HG02943 (cell line): Measurements from ENCODE around the gene DPF3.
A peak's percentile ranks its signal among the peaks of the same experiment; 100 is the strongest.

Experiments
- ATAC-seq: cut with Tn5 transposase; IDR thresholded peaks from one replicate; pipeline ENCODE4 v1.9.1; 2021; ENCODE audit warnings: mild to moderate bottlenecking, low read depth, moderate library complexity; ENCODE audit not compliant: unreplicated experiment

Gene DPF3

DNA sequence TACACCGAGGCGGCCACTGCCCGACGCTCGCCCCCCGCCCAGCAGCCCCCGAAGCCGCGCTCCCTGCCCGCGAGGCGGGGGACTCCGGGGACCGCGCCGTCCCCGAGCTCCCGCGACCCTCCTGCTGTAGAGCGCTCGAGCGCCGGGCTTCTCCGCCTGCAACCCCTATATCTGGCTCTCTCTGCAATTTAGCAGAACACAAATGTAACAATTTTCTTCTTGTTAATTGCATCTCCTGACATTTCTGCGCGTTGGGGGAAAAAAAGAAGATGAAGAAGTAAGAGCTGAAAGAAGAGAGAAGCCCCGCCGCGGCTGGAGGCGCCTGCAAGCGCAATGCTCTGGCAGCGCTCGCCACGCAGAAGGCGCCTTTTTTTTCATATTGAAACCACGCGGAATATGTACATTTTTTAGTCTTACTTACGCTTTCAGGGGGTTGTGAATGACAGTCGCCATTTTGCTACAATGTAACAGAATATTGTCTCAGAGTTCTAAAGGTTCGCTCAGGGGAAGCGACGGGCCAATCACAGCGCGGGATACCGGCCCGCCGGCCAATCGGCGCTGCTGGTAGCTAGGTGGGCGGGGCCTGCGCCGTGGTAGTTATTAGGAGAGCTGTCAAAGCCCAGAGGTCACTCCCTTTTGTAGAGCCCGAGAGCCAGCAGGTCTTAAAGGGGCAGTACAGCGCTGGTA lies at the start of gene DPF3:
DPF3 (minus strand) TSS at position 466 of the 687 bp plus-strand sequence; CDS start at position 453, 13 bp downstream.
- ATAC-seq: peak; percentile 98

DNA sequence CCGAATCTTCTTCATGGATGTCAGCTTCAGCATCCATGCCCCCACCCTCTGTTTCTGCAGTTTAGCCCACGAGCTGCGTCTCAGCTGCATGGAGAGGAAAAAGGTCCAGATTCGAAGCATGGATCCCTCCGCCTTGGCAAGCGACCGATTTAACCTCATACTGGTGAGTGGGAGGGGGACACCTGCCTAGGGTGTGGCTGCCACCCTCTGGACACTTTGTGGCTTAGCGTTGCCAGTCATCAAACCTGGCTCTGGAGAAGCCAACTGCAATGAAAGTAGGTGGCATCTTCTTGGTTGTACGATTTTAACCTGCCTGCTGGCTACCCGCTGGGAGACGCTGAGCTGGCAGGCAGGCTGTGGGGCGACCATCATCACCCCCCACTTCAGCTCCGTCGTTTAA lies 49.0 kb upstream of the DPF3 start:
- ATAC-seq: no peak

DNA sequence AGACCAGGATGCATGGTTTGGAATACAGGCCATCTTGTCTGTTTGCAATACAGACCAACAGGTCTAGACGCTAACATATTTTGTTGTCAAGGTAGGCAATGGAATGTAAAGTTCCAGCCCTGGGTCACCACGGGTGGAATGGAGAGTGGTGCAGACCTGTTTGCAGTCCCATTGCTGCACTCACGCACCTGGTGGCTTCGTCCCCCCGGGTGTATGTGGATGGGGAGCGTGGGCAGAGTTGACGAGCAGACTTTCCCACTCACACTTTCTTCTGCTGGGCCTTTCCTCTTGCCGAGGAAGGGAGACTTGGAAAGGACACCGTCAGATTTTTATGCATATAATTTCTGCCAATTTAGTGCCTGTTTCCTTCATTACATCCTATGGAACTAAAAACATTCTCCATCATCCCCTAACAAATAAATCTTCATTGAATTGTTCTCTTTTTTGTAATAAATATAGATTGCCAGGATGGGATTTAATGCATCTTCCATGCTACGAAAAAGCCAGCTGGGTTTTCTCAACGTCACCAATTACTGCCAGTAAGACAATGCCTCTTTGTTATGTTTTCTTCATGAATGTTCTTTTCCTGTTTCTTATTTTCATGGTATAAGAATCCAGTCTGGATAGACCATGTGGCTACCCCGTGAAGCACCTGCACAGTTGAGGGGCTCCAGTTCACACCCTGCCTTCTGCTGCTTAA lies 47.5 kb upstream of the DPF3 start:
- no peak for ATAC-seq

DNA sequence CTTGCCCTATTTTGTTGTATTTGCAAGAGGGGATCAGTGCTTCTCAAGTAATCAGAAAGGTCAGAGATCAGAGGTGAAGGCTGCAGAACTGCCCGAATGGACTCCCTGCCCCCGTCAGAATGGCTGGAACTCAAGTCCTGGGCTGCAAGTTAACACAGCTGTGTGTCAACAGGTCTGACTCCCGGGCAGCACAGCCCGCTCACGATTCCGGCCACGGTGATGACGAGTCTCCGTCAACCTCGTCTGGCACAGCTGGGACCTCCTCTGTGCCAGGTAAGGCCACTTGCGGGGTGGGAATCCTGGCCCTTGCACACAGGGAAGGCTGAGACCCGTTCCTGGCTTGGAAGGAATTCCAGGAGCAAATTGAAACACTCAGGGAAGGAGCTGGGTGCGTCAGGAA lies 45.7 kb upstream of the DPF3 start:
- no peak for ATAC-seq

DNA sequence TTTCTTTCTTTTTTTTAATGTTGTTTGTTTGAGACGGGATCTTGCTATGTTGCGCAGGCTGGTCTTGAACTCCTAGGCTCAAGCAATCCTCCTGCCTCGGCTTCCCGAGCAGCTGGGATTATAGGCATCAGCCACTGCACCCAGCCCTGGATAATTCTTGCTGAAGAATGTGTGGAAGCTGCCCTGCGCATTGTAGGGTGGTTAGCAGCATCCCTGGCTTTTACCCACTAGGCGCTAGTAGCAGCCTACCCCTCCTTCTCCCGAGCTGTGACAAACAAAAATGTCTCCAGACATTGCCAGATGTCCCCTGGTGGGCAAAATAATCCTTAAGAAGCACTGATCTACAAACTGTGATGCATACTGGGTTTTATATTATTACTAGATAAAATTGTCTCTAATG lies 39.0 kb upstream of the DPF3 start:
- no peak for ATAC-seq

DNA sequence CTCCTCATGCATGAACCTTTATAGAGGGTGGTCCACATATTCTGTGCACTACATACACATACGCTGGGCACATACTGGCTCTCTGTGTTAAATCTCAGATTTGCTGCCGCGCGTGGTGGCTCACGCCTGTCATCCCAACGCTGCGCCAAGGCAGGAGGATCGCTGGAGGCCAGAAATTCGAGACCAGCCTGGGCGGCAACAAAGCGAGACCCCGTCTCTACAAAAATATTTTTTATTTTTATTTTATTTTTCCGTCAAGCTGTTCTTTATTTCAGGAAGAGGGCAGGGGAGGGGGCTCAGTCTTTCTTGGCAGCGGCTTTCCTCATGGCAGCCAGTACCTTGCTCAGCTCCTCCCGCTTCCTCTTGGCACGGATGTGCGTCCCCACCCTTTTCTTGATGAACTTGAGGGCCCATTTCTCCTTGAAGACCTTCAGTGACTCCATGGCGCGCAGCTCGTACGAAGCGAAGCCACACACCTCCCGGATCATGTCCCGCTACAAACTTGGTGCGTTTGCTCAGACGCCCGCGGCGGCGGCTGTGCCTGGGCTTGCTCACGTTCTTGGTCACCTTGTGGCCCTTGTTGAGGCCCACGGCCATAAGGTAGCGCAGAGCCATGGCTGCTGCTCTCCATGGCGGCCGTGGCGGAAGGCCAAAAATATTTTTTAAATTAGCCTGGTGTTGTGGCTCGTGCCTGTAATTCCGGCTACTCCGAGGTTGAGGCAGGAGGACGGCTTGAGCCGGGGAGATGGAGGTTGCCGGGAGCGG lies 35.6 kb upstream of the DPF3 start:
- no peak for ATAC-seq

DNA sequence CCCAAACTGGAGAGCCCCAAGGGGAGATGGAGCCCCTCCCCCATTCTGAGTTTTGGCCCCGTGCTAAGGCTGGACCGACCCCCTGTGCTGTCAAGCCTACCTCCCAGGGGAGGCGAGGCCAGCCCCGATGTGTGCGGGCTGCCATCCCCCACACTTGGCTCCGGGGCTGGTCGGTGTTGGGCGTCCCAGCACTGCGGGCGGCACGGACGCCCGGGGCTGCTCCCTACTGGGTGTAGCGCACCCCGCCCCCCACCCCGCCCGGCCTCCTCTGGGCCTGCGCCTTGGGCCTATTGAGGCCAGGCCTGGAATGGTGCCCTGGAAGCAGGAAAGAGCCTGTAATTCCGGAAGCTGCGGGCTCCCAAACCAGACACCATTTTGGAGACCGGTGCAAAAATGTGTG lies 35.0 kb upstream of the DPF3 start:
- no peak for ATAC-seq

DNA sequence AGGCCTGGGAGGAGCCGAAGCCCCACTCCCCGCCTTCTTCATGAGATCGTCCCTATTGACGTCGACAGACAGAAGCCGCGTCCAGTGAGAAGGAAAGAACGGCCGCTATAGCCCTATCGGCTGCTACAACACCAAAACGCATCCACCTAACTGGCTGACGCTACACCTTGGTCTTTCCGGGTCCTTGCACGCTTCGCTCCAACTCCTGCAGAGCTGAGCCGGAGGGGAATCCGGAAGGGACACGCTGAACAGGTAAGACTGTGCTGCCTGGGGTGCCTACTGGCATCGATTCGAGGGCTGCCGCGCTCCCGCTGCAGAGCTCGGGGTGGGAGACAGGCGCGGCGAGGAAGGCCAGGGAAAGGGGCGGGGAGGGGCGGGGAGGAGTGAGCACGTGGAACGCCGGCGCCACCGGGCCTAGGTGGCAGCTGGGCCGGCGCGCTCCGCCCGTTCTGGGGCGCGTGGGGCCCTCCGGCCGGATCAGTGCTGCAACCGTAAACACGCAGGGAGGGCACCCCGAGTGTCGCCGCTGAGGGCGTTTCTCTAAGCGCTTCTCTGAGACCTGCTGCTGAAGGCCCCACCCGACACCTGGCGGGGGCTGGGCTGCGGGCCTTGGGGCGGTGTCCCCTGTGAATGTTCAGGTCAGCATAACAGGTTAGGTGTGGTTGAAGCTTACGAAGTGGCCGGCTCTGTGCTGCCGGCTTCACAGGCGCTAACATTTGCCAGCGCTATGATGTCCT lies 32.6 kb upstream of the DPF3 start, which contains the start of gene DCAF4:
DCAF4 (plus strand) TSS at position 173 of the 737 bp plus-strand sequence. CDS start 11,515 bp downstream, outside the sequence.
- ATAC-seq: peak; percentile 98

DNA sequence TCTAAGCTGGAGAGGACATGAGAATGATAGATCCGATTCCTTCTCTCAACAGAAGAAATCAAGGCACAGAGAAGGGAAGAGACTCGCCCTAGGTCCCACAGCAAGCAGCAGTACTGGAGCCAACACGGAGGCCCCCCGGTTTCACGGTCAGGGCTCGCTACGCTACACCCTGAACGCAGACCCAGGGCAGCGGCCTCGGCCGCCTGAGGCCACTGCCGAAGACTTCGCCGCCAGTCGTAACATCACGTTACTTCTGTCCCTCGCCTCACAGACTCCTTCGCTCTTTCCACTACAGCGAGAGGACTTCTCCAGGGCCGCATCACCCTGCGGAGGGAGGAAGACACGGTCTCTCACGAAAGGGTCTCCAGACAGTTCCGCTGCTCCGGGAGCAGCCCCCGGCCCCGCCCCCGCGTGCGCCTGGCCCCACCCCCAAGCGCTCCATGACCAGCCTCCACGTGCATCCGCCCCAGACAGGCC lies 32.0 kb upstream of the DPF3 start:
- peak; percentile 8 for ATAC-seq

DNA sequence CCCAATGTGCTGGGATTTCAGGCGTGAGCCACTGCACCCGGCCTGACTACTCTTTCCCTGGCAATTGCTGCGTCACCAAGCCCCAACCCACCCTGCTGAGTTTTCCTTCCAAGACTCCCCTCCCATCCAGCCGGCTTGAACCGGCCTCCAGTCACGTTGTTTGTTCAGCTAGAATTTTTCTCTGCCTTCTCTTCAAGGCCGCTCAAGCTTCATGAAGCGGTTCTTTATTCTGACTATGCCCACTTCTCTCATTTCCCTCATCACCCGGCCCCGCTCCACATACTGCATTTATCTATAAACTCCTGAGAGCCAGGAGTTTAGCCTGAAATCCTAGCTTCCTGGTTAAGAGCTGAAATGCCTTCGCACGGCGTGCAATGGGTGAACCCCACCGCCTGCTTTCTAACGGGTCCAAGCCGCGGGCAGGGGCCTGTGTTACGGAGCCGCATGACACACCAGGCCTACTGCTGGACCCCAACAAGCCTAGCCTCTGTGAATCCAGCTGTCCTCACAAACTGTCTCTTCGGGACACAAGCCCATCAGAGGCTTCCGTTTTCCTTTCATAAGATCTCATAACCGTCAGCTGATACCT lies 31.4 kb upstream of the DPF3 start:
- no peak for ATAC-seq

DNA sequence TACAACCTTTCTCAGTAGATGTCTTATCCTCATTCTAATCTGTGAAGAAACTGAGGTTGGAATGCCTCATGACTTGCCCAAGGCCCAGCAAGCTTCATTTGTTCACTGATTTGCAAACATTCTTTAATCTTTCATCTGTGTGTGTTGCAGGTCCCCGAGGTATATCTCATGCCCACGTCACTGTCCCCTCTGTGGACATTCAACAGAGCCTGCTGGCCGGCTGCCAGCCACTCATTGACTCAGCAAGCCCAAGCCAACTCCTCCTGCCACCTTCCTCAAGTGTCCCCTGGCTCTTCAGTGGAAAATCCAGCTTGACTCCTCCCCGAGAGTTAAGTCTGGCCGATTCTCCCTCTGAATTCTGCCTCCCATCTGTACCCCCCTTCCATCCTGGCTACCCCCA lies 30.4 kb upstream of the DPF3 start:
- no peak for ATAC-seq

DNA sequence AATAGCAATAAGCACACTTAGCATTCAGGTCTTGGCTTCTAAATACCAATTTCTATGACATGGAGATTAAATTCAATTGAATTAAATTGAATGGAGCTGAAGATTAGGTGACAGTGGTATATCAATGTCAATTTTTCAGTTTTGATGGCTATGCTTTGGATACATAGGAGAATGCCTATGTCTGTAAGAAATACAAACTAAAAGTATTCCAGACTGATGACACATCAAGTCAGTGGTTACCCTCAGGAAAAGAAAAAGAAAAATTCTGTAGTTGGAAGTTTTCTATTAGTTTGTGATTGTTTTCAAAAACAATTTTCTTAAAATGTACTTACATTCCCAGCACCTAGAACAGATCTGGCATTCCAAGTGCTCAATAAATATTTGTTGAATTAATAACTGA lies 27.5 kb upstream of the DPF3 start:
- ATAC-seq: no peak

DNA sequence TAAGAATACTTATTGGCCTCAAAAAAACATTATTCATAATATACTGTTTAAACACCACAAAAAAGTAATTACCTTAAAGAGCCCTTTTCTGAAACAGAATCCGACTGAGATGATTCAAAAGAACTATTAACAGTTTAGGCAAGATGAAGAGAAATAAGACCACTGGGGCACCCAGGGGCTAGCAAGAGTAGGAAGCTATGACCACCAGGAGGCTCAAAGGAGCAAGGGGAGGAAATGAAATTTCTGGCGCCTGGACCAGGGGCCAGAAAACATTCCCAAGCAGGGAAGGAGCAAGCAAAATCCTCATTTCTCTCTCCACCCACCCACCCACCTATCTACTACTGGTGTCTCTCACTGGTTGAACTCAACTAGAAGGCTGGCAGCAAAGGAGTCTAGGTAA lies 26.1 kb upstream of the DPF3 start:
- ATAC-seq: no peak

DNA sequence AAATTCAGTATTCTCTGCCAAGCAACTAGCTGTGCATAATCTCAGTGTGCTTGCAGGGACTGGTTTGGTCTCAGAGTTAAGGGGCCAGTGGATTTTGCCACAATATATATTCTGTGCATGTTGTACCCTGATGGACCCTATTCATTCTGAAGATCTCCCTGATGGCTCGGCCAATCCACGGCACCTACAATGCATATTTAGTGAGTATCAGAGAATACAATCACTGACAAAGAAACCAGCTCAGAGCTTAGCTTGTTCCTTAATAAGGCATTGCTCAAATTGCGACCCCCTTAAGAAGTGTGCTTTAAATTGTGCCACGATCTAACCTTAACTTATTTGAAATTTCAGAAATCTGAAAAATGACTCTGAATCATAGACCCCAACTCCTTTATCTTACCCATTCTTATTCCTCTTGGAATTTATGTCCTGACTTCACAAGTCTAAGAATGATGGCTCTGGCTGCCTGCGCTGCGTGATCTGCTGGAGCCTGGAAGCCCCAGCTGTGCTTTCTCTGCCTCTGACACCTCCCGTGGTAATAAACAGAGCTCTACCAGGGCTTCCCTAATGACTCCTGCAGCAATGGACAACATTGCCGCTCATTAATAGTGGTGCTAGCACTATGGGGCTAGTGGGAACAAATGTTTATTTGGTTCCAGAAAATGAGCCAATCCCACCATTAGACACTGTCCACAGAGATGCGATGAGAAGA lies 23.3 kb upstream of the DPF3 start:
- ATAC-seq: no peak

DNA sequence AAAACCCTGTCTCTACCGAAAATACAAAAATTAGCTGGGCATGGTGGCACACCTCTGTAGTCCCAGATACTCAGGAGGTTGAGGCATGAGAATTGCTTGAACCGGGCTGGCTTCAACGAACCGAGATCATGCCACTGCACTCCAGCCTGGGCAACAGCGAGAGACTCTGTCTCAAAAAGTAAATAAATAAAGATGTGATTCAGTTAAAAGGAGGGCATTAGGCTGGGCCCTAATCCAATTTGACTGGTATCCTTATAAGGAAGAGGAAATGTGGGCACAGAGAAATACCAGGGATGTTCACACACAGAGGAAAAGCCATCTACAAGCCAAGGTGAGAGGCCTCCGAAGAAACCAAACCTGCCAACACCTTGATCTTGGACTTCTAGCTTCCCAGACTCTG lies 22.3 kb upstream of the DPF3 start:
- no peak for ATAC-seq

DNA sequence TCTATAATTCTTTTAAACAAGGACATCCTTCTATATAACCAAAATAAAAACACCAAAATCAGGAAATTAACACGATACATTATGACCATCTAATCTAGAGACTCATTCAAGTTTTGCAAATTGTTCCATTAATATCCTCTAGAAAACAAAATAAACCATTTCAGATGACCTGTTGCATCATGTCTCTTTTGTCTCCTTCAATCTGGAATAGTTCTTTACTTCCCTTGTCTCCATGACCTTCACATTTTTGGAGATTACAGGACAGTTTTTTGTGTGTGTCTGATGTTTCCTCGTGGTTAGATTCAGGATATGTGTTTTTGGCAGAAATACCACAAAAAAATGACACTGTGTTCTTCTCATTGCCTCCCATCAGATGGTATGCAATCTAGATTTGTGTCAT lies 19.9 kb upstream of the DPF3 start:
- no peak for ATAC-seq

DNA sequence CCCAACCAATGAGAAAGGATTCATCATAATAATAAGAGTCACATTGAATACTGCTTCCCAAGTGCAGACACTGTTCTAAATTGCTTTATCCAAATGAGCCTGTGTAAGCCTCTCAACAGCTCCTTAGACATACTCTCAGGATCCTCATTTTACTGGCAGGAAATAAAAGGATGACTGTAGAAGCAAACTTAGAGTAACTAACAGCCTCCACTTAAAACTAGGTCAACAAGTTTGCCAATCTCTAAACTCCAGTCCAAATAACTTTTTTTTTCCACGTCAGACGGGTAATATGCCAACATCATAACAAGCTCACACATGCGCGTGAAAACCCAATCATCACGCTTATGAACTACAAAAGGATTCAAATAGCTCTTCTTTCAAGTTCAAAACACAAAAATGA lies 15.3 kb upstream of the DPF3 start:
- ATAC-seq: no peak

DNA sequence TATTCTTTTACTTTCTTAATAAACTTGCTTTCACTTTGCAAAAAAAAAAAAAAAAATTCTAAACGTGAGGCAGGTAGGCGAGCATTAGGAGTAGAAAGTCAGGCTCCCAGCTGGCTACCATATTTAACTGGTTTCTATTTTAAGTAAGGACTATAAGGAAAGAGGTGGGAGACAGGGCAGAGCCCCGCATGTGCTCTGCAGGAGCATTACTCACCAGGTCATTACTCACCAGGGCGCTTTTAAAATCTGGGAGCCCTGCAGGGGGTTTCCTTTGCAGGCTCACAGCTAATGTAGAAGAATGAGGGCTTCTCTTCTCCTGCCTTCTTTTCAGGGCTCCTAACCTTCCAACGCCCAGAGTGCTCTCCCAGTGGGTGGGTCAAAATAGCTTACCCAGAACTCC lies 14.0 kb upstream of the DPF3 start:
- no peak for ATAC-seq

DNA sequence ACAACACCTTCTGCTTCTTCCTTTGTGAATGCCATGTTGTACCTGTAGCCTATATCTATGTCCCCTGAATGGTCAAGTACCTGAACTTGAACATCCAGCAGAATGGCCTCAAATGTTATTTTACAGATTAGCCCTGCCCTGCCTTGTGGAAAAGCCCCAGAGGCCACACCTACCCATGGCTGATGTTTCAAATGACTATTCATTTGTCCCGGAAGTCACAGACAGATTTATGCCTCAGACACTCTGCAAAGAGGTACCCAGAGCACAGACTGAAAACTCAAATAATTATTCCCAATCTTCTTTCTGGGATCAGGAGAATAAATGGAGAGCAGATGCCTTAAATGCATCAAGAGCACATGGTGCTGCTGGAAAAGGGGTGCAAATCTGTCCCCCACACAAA lies 13.0 kb upstream of the DPF3 start:
- no peak for ATAC-seq

DNA sequence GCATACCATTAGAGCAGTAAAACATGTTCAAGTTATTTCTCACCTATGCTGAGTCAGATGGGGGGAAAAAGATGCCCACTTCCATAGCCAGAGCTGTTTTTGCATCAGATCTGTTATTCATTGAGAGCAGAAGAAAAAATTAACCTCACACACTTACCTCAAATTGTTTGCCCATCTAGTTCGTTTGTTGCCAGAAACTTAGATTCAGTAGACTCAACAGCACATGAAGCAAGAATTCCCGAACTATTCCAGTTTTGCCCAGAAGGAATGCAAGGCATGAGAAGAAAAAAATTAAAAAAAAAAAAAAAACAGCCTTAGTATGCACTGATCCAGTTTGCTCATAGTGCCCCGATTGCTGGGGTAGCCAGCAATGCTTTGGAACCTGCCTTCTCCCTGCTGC lies 12.4 kb upstream of the DPF3 start:
- ATAC-seq: no peak
